Measurements from ENCODE around the gene AFF2.

Gene AFF2

DNA sequence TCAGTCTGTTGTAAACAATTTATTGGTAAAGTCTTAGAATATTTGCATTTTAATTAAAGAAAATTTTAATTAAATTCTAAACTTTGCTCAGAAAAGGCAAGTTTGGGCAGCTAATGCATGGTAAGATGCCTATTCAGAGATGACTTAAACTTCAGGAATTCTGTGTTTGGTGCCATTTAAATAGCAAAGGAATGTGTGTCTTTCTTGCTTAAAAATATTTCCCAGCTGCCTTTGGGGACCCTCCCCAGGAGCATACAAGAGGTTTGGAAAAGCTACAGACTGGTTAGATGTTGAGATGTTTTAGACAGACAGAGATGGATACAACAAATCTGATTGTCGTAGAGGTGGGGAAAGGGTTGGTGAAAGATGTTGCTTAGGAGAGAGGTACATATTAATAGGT, 36.5 kb downstream of the AFF2 start:
- Histone ChIP-seq H3K9ac (ENCODE audit: low read length in 2 of 2) (no peak overlapping the region), H3K27me3 (ENCODE audit: control insufficient read depth in 1 of 2, insufficient read depth in 2 of 2, low read length in 2 of 2) (no peaks in the 10 kb centered on the region), H3K4me3 (ENCODE audit: low read length in 2 of 2) (no peak overlapping the region), H3K27ac (ENCODE audit: low read length) (no peak overlapping the region), H3K9me3 (ENCODE audit: control insufficient read depth in 2 of 2, low read length in 2 of 2) (no peaks in the 10 kb centered on the region), H3K36me3 (ENCODE audit: control insufficient read depth in 2 of 2, insufficient read depth in 2 of 2, low read length in 2 of 2) (no peaks in the 10 kb centered on the region), H3K4me1 (ENCODE audit: control insufficient read depth, insufficient read depth, low read length) (no peaks in the 10 kb centered on the region)

DNA sequence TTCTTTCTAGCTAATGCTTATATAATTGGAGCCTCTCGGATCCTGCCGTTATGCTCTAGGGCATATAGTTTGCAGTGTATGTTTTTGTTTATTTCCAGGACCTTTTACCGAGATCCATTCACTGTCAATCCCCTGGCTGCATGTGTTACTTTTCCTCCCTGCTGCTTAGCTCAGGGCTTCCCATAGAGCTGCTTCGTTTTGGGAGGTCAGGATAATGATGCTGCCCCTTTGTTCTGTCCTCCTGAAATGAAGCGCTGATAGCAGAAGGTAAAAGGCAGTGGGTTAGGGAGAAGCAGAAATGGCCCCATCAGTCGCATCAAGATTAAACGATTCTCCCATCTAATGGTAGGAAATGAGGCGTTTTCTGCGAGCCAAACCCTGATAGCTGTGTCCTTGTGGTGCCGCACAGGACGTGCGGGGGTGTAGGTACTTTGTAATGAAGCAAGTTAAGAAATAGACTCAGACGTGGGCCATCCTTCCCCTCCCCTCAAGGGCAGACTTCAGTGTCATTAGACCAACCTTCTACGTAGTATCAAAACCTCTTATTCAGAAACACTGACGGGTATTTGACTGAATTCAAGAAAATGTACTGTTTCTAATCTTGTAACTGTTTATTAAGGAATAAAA, 37.3 kb downstream of the AFF2 start:
- Histone ChIP-seq H3K27me3 (ENCODE audit: control insufficient read depth in 1 of 2, insufficient read depth in 2 of 2, low read length in 2 of 2) (no peaks in the 10 kb centered on the region), H3K9me3 (ENCODE audit: control insufficient read depth in 2 of 2, low read length in 2 of 2) (no peaks in the 10 kb centered on the region), H3K9ac (ENCODE audit: low read length in 2 of 2) (no peak overlapping the region), H3K36me3 (ENCODE audit: control insufficient read depth in 2 of 2, insufficient read depth in 2 of 2, low read length in 2 of 2) (no peaks in the 10 kb centered on the region), H3K27ac (ENCODE audit: low read length) (no peak overlapping the region), H3K4me1 (ENCODE audit: control insufficient read depth, insufficient read depth, low read length) (no peaks in the 10 kb centered on the region), H3K4me3 (ENCODE audit: low read length in 2 of 2) (no peak overlapping the region)

GRCh38 chrX:148538582-148538981, 38.2 kb downstream of the AFF2 start:
- no peaks in the 10 kb centered on the region for H3K27me3 ChIP-seq (ENCODE audit: control insufficient read depth in 1 of 2, insufficient read depth in 2 of 2, low read length in 2 of 2)
- no peak overlapping the region for H3K27ac ChIP-seq (ENCODE audit: low read length)
- H3K4me3 ChIP-seq (ENCODE audit: low read length in 2 of 2) = no peak overlapping the region
- no peak overlapping the region for H3K9ac ChIP-seq (ENCODE audit: low read length in 2 of 2)
- H3K9me3 ChIP-seq (ENCODE audit: control insufficient read depth in 2 of 2, low read length in 2 of 2) = no peaks in the 10 kb centered on the region
- H3K4me1 ChIP-seq (ENCODE audit: control insufficient read depth, insufficient read depth, low read length) = no peaks in the 10 kb centered on the region
- no peaks in the 10 kb centered on the region for H3K36me3 ChIP-seq (ENCODE audit: control insufficient read depth in 2 of 2, insufficient read depth in 2 of 2, low read length in 2 of 2)

- no peak overlapping the region for H3K4me3 ChIP-seq (ENCODE audit: low read length in 2 of 2)
- no peaks in the 10 kb centered on the region for H3K36me3 ChIP-seq (ENCODE audit: control insufficient read depth in 2 of 2, insufficient read depth in 2 of 2, low read length in 2 of 2)
These were observed 39.7 kb downstream of the AFF2 start for GRCh38 chrX:148540114-148540513.

DNA sequence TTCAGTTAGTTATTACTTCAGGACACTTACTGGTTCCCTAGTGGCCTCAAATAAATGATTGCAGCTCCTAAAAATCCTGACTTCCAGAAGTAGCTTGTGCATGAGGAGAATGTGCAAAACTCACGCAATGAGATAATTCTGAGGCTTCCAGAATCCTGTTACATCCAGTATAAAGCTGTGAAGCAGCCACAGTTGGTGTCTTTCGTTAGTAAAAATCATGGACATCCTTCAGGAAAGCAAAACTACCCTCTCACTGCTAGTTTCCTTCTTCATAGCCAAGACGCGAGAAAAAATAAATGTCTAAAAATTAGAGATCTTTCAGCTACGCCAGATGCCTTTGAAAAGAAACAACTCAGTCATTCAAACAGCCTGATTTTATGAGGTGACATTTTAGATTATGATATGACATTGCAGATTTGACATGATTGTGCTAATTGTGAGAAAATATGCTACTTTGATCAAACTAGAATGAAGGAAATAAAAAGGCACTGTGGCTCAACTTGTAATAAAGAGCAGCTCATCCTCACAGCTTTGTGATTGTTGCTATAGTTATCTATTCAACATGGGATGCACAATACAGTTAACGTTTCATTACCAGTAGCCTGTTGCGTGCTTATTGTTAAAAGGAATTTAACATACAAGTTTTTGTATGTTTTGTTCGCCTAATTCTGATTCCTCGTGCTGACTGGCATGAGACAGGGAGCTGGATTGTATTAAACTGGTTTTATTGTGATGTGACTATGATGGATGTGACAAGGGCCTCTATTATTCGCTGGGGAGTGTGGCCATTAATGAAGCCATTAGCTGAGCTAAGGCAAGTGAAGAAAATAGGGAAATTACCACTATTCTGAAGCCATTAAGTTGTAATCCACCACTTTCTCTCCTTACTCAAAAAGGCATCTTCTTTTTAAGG, 40.5 kb downstream of the AFF2 start:
- Histone ChIP-seq H3K4me3 (ENCODE audit: low read length in 2 of 2) (no peak overlapping the region), H3K36me3 (ENCODE audit: control insufficient read depth in 2 of 2, insufficient read depth in 2 of 2, low read length in 2 of 2) (no peaks in the 10 kb centered on the region), H3K9ac (ENCODE audit: low read length in 2 of 2) (no peak overlapping the region), H3K27me3 (ENCODE audit: control insufficient read depth in 1 of 2, insufficient read depth in 2 of 2, low read length in 2 of 2) (no peaks in the 10 kb centered on the region), H3K4me1 (ENCODE audit: control insufficient read depth, insufficient read depth, low read length) (no peaks in the 10 kb centered on the region), H3K27ac (ENCODE audit: low read length) (no peak overlapping the region), H3K9me3 (ENCODE audit: control insufficient read depth in 2 of 2, low read length in 2 of 2) (no peaks in the 10 kb centered on the region)

More at GRCh38 chrX:148540114-148540513, 39.7 kb downstream of the AFF2 start:
- H3K4me1 ChIP-seq (ENCODE audit: control insufficient read depth, insufficient read depth, low read length) = no peaks in the 10 kb centered on the region
- H3K9me3 ChIP-seq (ENCODE audit: control insufficient read depth in 2 of 2, low read length in 2 of 2) = no peaks in the 10 kb centered on the region
- no peak overlapping the region for H3K27ac ChIP-seq (ENCODE audit: low read length)
- no peaks in the 10 kb centered on the region for H3K27me3 ChIP-seq (ENCODE audit: control insufficient read depth in 1 of 2, insufficient read depth in 2 of 2, low read length in 2 of 2)
- no peak overlapping the region for H3K9ac ChIP-seq (ENCODE audit: low read length in 2 of 2)

DNA sequence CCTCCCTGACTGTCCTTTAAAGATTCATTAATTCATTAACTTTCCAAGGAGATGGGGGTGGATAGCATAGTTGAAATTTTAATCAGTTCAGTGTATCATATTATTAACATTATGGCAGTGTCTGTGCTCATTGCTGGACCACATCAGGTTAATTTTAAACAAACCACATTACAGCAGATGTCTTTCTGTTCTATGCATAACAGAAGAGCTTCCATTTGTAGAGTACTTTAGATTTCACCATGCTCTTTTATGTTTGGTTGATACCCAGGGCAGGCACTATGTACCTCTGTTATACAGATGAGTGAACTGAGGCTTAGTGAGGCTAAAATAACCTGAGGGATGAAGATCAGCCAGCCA, 41.1 kb downstream of the AFF2 start:
- Histone ChIP-seq H3K27me3 (ENCODE audit: control insufficient read depth in 1 of 2, insufficient read depth in 2 of 2, low read length in 2 of 2) (no peaks in the 10 kb centered on the region), H3K4me1 (ENCODE audit: control insufficient read depth, insufficient read depth, low read length) (no peaks in the 10 kb centered on the region)

GRCh38 chrX:148542481-148543255, 42.3 kb downstream of the AFF2 start:
- Histone ChIP-seq H3K9ac (ENCODE audit: low read length in 2 of 2) (no peak overlapping the region), H3K9me3 (ENCODE audit: control insufficient read depth in 2 of 2, low read length in 2 of 2) (no peaks in the 10 kb centered on the region), H3K4me1 (ENCODE audit: control insufficient read depth, insufficient read depth, low read length) (no peaks in the 10 kb centered on the region), H3K4me3 (ENCODE audit: low read length in 2 of 2) (no peak overlapping the region), H3K27ac (ENCODE audit: low read length) (no peak overlapping the region), H3K27me3 (ENCODE audit: control insufficient read depth in 1 of 2, insufficient read depth in 2 of 2, low read length in 2 of 2) (no peaks in the 10 kb centered on the region), H3K36me3 (ENCODE audit: control insufficient read depth in 2 of 2, insufficient read depth in 2 of 2, low read length in 2 of 2) (no peaks in the 10 kb centered on the region)

More for the DNA sequence above, 41.1 kb downstream of the AFF2 start:
- Histone ChIP-seq H3K9ac (ENCODE audit: low read length in 2 of 2) (no peak overlapping the region), H3K36me3 (ENCODE audit: control insufficient read depth in 2 of 2, insufficient read depth in 2 of 2, low read length in 2 of 2) (no peaks in the 10 kb centered on the region), H3K9me3 (ENCODE audit: control insufficient read depth in 2 of 2, low read length in 2 of 2) (no peaks in the 10 kb centered on the region), H3K27ac (ENCODE audit: low read length) (no peak overlapping the region), H3K4me3 (ENCODE audit: low read length in 2 of 2) (no peak overlapping the region)

DNA sequence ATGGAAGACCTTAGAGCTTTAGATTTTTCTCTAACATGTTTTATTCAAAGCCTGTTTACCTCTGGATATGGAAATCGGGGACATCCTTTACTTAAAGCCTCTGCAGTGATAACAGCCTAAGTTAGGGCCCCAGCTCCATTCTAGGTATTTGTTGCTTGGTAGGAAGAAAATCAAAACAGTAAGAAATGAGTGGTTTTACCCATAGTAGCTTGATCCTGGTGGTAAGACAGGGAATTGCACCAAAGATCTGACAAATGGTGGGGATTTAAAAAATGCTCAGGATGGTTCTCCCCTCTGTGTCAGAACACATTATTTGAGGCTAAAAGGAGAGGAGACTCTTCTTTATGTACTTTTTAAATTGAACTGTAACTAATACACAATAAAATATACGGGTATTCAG, 52.4 kb downstream of the AFF2 start:
- H3K9ac ChIP-seq (ENCODE audit: low read length in 2 of 2) = no peak overlapping the region
- no peaks in the 10 kb centered on the region for H3K4me1 ChIP-seq (ENCODE audit: control insufficient read depth, insufficient read depth, low read length)
- no peaks in the 10 kb centered on the region for H3K9me3 ChIP-seq (ENCODE audit: control insufficient read depth in 2 of 2, low read length in 2 of 2)
- H3K4me3 ChIP-seq (ENCODE audit: low read length in 2 of 2) = no peak overlapping the region
- no peaks in the 10 kb centered on the region for H3K36me3 ChIP-seq (ENCODE audit: control insufficient read depth in 2 of 2, insufficient read depth in 2 of 2, low read length in 2 of 2)
- no peaks in the 10 kb centered on the region for H3K27me3 ChIP-seq (ENCODE audit: control insufficient read depth in 1 of 2, insufficient read depth in 2 of 2, low read length in 2 of 2)
- H3K27ac ChIP-seq (ENCODE audit: low read length) = no peak overlapping the region

- no peak overlapping the region for H3K27ac ChIP-seq (ENCODE audit: low read length)
- H3K4me1 ChIP-seq (ENCODE audit: control insufficient read depth, insufficient read depth, low read length) = no peaks in the 10 kb centered on the region
- H3K4me3 ChIP-seq (ENCODE audit: low read length in 2 of 2) = no peak overlapping the region
- H3K36me3 ChIP-seq (ENCODE audit: control insufficient read depth in 2 of 2, insufficient read depth in 2 of 2, low read length in 2 of 2) = no peaks in the 10 kb centered on the region
- no peaks in the 10 kb centered on the region for H3K9me3 ChIP-seq (ENCODE audit: control insufficient read depth in 2 of 2, low read length in 2 of 2)
- no peak overlapping the region for H3K9ac ChIP-seq (ENCODE audit: low read length in 2 of 2)
- H3K27me3 ChIP-seq (ENCODE audit: control insufficient read depth in 1 of 2, insufficient read depth in 2 of 2, low read length in 2 of 2) = no peaks in the 10 kb centered on the region
These were observed 54.7 kb downstream of the AFF2 start for GRCh38 chrX:148555101-148555500.

- no peak overlapping the region for H3K27ac ChIP-seq (ENCODE audit: low read length)
- no peak overlapping the region for H3K4me3 ChIP-seq (ENCODE audit: low read length in 2 of 2)
- H3K9me3 ChIP-seq (ENCODE audit: control insufficient read depth in 2 of 2, low read length in 2 of 2) = no peaks in the 10 kb centered on the region
- H3K9ac ChIP-seq (ENCODE audit: low read length in 2 of 2) = no peak overlapping the region
- H3K36me3 ChIP-seq (ENCODE audit: control insufficient read depth in 2 of 2, insufficient read depth in 2 of 2, low read length in 2 of 2) = no peaks in the 10 kb centered on the region
- no peaks in the 10 kb centered on the region for H3K4me1 ChIP-seq (ENCODE audit: control insufficient read depth, insufficient read depth, low read length)
- H3K27me3 ChIP-seq (ENCODE audit: control insufficient read depth in 1 of 2, insufficient read depth in 2 of 2, low read length in 2 of 2) = no peaks in the 10 kb centered on the region
These were observed 55.3 kb downstream of the AFF2 start for GRCh38 chrX:148555571-148556243.
